ENCODE measurements around the gene VPS26C.

The VPS26C gene

DNA sequence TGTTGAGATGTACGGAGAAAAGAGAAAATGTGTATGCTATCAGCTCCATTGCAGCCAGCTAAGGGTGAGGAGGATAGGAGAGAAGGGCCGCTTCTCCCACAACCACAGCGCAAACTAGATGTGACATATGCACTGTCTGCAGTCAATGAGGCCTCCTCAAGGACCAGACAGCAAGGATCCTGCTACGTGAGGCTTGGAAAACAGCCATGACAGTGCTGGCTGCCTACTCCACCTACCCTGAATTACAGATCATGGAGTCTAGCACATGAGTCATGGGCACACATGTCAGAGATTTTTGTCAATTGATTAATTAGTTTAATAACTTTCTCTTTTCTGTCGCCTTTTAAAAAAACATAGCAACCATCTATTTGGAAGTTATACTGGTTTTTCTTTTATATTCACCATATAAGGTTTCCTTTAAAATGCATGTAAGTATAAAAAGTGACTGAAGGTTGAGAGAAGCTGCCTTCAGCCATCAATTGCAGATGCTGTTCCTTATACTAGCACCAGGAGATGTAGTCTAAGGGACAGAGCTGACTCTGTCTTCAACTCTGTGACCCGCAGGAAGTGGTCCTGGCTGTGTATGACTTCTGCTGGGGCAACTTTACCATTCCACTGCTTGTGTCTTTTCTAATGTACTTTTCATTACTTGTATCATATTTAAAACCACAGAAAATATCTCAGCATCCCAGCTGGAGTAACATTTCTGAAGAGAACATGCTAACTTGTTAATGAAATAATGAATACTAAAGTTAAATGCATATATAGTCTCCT is 3.1 kb downstream of the VPS26C start:
- no peak for DNase-seq

DNA sequence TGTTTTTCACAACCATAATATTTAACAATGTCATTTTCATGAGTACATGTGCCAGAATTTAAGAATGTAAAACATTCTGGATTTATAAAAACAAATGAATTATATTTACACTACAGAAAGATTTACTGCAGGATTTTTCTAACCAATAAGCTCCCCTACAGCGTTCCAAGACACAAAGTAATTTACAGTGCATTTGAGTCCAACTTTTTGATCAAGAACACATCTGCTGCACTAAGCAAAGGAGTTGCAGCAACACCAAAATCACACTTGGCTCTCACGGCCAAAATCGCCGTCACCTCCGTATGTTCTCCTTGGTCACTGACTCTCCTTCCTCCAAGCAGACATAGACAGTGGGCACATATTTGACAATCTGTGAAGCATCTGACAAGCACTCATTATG is 7.7 kb downstream of the VPS26C start:
- no peak for DNase-seq

DNA sequence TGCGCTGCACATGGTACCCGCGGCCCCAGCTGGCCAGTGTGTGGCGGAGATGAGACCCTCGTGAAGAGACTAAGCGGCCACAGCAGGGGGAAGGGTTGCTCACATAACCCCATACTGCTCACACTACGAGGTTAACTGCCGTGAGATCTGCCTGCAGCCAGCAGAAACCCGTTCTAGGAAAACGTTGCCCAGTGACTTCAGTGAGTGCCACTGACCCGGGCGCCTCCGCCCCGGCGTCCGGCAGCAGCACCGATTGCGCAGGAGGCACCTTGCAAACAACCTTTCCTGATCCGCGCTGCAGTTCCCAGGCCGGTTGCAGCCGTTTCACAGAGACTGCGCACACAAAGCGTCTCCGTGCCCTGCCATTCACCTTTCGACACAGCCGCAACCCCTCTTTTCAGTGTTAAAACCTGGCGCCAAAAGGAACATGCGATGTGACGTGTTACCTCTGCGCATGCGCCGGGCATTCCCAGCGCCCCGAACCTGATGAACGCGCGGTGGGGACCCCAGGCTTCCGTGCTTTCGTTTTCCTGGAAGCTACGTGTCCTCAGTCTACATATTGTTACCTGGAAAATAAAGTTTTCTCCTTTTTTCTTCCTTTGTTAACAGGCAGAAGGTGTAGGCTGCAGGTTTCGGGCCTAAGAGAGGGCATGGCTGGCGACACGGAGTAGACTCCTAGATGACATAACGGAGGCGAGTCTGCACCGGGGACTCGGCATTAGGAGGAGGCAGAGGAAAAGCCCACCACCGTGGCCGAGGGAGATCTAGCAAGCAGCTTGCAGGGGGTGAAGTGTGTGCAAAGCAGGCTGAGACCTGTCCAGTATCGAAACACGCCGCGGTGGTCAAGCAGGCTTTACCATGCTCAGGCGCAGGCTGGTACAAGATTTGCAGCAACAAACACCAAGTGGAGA is 8.9 kb downstream of the VPS26C start:
- DNase-seq: peak; percentile 77

DNA sequence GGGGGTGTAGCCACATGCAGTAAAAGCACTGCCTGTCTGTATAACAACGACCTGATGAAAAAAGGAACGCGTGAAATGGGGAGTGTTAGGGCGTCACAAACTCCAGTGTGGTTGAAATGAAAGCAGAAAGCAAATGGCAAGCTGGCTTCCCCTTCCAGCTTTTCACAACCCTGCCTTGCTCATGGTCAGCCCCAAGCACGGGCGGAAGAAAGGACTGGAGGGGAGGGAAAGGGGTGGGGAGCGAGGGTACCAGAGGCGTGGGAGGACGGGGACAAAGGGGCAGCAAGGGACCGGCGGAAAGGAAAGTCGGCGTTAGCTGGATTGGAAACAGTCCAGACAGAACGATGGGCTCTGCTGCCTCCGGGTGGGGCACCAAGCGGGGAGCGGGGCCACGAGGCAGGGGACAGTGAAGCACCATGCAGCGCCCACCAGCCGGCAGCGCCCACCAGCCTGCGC is 9.6 kb downstream of the VPS26C start:
- DNase-seq: peak; percentile 45

DNA sequence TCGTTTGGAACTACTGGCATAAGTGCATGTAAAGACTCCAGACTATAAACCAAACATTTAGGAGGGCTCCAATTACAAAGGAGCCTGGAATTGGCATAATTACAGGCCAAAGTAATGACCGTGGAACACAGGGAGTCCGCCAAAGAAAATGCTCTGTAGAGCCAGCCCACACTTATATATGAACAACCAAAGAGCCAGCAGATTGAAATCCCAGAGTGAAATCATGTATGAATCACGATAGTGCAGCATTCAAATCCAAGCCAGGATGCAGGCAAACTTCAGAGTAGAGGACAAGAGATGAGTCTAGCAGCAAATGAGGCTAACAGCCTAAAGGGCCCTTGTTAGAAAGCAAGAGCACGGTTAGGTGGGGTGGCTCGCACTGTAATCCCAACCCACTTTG is 13.1 kb downstream of the VPS26C start:
- DNase-seq: no peak

DNA sequence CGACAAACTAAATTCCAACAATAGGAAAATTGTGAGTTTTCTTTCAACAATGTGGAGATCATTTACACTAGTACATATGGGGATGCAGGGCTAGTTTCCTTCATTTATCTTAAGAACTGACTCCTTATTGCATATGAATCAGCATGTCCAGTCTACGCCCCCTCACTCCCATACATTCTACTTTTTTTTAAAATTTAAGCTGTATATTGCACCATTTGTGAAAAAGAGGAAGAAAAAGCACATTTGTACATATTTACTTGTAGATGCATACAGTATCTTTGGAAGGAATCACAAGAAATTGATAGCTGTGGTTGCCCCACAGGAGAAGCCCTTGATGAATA is 15.9 kb downstream of the VPS26C start:
- DNase-seq: no peak

DNA sequence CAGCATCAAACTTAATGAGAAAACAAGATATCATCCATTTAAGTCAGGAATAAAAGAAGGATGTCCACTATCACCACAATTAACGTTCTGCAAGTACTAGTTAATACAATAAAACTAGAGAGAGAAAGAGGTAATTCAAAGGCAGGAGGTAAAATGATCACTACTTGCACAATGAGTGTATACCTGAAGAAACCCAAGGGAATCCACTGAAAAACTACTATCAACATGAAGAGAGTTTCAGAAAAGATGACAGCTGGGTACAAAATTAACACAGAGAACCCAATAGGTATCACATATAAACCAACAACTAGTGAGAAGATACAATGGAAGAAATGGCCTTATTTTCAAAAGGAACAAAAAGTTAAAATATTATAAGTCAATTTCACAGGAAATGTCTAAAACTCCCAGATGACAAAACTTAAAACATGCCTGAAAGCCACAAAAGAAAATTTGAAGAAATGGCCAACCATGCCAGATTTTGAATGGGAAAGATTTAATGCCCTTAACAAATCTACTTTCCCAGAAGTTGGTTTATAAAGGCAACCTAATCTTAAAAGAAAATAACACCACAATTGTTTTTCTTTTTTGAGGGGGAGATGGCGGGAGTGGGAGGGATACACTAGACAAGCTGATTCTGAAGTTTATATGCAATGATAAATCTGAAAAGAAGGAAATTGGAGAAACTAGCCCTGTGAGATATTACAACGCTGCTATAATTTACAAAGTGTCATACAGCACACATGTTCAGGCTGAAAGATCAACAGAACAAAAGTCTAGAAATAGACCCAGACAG is 17.8 kb downstream of the VPS26C start:
- no peak for DNase-seq

DNA sequence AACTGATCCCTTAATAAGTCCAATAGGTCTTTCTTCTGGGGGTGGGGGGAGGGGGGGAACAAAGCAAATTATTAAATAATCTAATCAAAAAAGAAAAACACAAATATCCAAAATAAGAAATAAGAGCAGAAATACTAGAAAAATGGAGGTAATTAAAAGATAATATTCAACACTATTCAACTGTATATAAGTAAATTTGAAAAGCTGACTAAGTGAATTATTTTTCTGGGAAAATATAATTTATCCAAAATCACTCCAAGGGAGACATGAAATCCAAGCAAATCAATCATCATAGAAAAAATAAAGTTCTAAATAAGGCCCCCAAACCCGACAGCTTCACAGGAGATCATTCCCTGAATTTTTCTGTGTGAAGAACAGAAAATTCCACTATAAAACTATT is 18.8 kb downstream of the VPS26C start:
- no peak for DNase-seq

DNA sequence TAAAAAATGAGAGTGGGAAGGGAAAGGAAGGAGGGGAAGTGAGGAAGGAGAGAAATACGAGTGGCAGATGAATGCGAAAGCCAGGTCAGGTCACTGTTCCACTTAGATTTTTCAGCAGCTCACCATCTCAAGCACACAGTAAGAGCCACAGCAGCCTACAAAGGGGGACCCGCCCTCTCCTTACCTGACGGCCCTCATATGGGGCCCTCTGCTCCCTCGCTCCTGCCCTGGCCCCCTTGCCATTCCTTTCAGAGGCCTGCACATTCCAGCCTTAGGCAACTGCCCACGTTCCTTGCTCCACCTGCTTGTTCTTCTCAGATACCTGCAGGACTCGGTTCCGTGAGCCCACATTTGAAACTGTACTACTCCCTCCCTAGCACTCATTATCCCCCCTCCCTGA is 22.0 kb downstream of the VPS26C start:
- DNase-seq: no peak

DNA sequence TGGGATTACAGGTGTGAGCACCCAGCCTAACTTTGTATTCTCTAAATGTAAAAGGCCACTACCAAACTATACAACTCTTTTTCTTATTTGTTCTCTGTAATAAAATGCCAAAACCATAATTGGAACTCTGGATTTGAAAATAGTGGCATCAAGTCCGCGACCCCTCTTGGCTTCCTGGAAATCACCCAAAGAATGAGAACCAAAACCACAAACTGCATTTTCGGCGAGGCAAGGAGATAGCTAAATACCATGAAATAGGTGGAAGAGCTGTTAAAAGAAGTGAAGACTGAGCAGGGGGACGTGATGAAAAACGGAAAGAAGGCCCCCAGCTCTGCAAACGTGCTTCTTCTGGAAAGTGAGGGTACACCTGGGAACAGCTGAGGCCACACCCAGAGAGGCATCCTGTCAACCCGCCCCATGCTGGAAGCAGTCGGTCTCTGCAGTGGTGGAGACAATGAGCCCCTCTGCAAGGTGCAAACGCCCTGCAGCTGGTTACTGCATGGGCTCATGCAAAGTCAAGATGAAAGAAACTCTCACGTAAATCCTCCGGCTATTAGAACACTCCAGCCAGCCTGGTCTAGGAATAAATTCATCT is 22.5 kb downstream of the VPS26C start:
- no peak for DNase-seq

DNA sequence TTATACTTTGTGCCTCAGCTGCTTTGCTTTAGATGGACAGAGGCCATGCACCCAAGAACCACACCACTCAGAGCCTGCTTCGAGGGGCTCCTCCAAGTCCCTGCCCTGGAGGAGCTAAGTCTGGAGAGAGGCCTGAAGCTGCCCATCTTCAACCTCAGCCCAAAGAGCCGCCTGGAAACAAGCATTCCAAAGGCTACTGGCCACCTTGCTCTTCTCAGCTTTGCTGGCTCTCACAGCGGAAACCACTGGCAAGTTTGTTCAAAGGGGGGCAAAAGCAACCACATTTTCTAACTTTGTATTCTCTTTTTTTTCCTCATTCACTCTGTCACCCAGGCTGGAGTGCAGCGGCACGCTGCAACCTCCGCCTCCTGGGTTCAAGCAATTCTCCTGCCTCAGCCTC is 23.2 kb downstream of the VPS26C start:
- DNase-seq: no peak

DNA sequence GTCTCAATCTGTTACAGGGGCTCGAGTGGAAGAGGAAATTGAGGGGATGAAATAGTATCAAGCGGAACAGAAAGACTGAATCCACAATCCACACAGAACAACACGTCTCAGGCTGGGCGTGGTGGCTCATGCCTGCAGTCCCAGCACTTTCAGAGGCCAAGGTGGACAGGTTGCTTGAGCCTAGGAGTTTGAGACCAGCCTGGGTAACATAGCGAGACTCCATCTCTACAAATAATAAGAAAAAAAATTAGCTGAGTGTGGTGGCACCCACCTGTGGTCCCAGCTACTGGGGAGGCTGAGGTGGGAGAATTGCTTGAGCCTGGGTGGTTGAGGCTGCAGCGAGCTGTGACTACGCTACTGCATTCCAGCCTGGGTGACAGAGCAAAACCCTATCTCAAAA is 25.7 kb downstream of the VPS26C start:
- no peak for DNase-seq

DNA sequence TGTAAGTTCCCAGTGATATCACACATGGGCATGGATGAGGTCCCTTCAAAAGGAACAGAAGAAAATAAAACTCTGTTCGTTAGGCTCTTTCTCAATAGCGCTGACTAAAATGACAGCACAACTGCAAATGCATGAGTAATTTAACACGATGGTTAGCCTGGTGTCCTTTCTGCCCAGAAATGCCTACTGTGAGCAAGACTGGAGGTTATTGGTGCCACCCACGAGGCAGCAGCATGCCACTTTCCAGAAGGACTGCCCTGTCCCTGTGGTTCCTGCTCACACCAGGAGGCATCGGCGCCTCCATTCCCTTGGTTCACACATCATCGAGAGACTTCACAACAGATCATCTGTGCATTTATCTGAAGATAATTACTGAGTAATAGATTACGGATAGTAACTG is 26.2 kb downstream of the VPS26C start:
- DNase-seq: no peak

DNA sequence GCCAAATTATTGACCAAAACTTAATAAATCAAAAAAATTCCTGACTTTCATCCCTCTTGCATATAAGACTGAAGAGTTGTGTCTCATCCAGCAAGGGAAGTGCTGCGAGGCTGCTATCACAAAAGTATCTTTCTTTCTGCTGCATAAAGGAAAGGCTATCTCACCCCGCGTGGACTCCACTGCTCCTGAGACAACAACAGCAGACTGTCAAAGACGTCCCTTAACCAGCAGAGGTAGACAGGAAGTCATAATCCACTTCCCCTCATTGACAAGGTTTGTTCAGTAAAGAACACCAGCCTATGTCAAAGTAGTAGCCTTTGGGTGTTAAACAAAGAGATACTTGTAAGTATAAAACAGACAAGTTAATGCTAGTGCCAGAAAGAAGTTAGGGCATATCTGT is 29.4 kb downstream of the VPS26C start:
- no peak for DNase-seq

DNA sequence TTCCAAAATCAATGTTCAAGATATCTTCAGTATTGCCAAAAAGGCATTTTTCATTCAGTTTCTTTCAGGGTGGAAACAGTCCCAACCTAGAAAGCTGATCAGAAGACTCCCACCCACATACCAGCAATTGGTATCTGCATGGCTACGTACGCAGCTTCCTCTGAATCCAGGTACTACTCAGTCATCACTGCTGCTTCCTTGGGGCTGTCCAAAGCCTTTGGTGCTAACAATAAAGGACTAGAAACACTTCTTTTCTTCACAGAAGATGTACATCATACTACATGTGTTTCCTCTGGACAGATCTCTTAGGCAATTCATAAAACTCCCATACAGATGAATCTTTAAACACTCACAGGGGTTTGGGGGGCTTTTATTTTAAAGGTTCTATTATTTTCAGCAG is 29.8 kb downstream of the VPS26C start:
- no peak for DNase-seq

DNA sequence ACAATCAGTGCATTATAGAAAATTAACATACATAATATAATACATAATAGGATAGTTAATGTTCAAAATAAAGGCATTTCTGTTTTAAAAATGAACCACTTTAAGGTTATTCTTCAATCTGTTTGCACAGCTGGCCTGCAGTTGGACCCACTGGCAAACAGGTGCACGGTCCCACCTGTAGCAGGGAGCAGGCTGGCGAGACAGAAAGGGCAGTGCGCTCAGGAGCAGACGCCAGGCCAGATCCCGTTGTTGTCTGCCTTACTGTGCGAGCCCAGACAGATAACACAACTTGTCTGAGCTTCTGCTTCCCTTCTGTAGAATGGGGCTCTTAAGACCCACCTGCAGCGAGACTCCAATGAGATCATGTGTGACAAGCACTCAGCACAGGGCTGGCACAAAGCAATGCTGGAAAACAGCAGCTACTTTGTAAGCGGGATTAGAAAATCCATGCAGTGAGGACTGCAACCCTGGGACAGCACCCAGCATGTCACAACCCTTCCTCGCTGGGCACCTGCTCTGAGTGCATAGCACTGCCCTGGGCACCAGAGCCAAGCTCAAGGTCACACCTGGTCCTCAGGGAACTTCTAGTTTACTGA is 33.5 kb downstream of the VPS26C start:
- no peak for DNase-seq

DNA sequence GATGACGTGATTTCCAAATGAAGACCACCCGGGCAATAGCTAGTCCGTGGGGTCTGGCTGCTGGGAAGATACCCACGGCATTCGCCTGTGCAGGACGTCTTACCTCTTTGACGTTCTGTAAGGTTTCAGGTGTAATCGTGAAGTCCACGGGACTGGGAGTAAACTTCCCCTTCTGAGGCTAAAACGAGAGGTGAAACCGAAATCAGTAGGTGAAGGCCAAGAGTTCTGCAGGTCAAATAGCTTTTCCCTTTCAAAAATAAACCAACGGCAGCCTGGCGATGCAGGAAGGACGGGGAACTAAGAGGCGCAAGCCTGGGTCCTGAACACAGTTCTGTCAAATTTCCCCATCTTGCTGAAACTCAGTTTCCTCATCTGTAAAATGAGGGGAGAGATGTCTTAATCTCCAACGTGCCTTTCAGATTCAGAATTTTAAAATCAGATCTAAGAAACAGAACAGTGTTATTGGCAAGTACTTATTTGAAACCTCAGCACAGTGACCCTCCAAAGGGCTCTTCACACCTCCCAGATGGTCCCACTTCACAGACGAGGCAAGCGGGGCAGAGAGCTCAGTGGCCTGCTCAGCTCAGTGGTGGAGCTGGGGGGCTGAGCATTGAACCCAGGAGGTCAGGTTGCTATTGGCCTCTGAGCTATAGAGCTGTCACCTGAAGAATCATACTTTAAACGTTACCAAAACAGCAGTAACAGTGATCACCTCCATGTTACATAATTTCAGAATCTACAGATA is 34.7 kb downstream of the VPS26C start:
- no peak for DNase-seq

DNA sequence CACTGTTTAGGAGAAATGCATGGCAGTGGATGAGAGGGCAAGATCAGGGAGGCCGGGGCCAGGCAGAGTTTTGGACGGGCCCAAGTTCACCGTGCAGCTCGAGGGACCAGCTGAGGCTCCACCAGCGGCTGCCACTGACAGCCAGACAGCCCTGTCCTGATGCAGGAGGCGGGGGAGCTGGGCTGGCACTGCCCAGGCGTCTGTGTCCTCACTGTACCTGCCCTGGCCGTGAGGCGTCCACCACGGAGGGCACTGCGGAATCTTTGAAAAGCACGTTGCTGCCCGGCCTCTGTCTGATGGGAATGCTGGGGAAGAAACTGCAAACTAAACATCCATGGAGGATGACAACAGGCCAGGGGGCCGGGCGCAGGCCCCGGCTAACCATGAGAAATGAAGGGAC is 35.5 kb downstream of the VPS26C start:
- no peak for DNase-seq

DNA sequence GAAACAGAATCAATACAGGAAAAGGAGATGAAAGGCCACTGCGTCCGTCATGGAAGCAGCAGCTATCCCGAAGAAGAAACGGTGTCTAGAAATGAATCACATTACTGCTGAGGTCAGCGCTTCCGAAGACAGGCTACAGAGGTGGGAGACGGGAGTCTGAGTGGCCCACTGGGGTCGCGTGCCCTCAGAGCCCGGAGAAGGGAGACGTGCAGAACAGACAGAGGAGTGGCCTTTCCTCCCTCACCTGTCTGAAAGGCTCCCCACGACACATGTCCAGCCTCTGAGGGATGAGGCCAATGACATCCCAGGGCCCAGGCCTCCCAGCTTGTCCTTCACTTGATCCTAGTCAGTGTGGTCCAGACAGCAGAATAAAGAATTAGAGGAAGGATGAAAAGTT is 35.9 kb downstream of the VPS26C start:
- no peak for DNase-seq

DNA sequence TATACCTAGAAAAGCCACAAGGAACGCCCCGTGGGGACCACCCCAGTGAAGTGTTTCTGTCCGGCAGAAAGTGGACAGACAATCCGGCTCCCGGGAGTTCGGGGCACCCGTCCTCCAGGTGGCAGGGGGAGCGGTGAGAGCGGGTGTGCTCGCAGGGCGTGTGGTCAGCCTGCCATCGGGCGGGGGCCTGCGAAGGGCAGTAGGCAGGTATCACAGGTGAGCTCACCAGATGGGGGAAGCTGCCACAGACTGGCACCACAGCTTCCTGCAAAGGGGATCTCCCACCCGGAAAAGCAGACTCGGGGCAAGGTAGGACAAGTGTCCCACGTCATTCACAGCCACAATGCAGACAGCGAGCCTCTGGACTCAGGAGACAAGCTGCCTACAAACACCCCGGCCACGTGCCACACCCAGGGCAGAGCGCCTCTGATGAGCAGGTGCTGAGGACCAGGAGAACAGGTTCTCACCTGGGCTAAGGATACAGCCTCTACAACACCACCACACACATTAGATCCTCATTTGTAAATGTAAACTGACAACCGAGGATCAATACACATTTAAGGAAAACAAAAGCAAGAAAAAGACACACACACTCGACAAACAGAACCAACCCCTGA is 36.4 kb downstream of the VPS26C start:
- no peak for DNase-seq

DNA sequence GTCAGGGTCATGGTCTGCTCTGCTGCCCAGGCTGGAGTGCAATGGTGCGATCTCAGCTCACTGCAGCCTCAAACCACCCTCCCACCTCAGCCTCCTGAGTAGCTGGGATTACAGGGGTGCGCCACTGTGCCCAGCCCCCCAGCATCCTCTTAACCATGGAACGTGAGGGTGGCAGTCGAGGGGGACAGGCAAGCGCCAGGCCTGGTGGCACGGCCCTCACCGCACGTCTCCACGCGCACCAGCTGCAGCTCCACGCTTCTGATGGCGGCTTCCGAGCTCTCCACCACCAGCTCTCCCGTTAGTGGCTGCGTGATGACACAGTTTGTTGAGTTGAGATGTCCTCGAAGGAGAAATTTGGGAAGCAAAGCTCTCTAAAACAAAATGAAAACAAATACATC is 39.1 kb downstream of the VPS26C start:
- no peak for DNase-seq

All from NCI-H526 treated with DMSO at 0.1 percent for 48 hours (cell line).